ENCODE data around the gene COX7A2L.
"Not testable (repeated sequence)": the region's sequence is repeated elsewhere in the genome, so short reads cannot be mapped to it uniquely, and the experiment has no call there.

The COX7A2L gene

DNA sequence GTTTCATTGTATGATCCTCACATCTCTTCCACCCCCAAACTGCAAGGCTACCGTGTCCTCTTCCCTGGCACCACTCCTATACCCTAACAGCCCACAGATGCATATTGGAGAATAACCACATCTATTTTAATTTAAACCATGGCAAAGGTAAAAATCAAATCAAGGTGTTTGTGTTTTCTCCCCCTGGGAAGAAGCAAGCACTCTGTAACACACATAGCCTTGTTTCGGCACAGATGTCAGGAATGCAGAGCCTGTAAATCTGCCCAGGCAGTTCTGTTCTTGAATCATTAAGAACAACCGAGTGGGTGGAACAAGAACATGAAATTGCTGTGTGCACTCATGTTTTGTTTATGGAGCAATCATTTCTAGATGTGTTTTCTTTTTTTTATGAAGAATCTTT is 6.8 kb upstream of the COX7A2L start:
- peak; percentile 21 for DNase-seq (ENCODE audit: low read depth)

DNA sequence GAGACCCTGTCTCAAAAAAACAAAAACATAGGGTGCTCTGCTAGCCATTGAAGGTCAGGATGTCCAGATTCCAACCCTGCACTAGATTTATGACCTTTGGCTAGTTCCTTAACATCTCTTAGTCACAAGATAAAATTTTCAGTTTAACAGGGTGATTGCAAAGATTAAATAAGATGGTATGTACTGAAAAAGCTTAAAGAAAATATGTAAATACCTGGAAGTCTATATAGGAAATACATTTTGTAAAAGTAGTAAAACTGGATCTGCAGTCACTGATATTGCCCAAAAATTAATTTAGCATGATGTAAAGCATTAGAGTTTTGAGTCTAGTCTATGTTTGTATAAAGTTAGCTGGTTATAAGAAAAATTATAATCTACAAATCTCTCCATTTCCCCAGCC is 5.4 kb upstream of the COX7A2L start:
- DNase-seq (ENCODE audit: low read depth): no peak

DNA sequence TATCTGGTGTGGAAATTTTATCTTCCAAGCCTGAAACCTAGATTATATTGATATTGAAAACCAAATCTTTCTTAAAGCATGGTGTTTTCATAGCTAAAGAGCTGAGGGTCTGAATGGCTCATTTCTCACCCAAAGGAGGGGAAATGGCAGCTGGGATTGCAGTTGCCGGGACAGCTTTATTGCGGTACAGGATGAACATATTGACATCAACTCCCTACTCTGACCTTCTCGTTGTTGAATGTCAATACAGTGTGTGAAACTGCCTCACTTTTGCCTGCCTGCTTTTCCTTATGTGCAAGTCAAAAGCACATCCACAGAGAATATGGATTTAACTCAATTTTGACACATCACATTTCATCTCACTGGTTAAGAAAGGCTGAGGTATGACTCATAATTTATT is 3.6 kb upstream of the COX7A2L start:
- DNase-seq (ENCODE audit: low read depth): no peak

DNA sequence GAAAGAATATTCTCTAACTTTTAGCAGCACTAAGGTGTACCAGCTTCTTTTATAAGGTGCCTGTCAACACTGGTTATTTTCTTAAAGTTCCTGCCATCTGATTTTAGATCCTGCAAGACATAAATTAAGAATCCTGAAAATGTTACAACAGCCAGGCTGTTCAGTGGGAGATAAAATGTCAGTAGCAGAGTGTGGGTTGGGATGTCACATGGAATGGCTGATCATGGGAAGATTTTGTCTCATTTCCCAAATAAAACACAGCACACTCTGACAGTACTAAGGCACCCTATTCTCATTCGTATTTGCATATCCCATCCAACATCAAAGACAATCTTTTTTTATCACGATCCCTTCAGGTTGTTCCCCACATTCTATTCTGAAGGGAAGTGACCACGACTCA is 2.4 kb upstream of the COX7A2L start:
- DNase-seq (ENCODE audit: low read depth): no peak

DNA sequence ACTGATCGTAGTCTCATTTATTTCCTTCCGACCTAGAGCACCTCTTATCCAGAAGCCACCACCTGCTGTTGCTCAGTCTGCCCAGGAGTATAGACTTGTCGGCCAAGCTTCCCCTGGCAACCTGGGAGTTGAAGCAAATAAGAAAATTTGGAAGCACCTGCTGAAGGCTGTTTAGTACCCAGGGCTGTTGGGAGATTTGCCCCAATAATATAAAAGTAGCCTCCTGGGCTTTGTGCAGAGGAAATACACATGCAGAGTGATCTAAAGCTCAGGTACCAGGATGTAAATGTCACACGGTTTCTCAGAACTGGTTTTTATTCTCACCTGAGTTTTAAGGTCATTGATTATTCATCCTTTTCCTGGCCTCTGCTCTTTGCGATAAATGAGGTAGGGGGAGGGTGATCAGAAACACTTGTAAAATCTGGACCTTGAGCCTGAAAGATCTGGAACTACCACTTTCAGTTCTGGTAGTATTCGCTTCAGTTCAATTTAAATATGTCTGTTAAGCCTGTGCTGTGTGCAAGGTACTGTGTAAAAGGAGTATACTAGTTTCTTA is 789 bp upstream of the COX7A2L start:
- DNase-seq (ENCODE audit: low read depth): no peak

DNA sequence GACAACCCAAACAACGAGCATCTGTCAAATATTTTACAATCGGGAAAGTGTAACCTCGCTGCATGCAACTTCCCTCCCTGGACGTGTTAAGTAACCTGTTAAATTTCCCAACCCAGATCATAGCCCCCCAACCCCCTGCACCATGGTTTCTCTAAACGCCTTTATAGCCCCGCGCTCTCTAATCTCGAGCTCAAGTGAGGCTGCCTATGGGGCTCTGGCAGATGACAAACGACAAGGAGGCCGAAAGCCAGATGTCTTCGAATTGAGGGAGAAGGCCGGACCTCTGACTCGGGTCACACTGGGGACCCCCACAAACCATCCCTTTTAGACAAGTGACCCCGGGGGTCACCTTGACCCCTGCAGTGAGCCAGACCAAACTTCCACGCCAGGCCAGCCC is 526 bp downstream of the COX7A2L start:
- DNase-seq (ENCODE audit: low read depth): no peak

DNA sequence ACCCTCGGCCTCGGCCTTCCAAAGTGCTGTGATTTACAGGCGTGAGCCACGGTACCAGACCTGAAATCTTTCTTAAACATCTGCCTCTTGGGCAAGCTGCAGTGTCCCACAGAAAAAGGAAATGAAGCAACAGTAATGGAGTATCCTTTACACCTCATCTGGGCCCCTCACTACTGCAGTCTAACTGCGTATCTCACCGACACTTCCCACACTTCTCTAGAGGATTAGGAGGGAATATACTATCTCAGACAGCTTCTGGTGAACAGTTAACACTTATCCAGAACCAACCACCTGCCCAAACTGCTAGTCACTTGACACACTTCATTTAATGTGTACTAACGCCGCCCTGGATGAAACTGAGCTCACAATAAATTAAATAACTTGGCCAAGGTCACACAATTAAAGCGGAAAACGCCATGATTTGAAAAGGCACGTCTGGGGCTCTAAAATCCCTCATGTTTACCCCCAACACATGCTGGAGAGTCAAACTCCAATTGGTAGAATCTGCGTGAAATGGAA is 993 bp downstream of the COX7A2L start:
- DNase-seq (ENCODE audit: low read depth): peak; percentile 54

DNA sequence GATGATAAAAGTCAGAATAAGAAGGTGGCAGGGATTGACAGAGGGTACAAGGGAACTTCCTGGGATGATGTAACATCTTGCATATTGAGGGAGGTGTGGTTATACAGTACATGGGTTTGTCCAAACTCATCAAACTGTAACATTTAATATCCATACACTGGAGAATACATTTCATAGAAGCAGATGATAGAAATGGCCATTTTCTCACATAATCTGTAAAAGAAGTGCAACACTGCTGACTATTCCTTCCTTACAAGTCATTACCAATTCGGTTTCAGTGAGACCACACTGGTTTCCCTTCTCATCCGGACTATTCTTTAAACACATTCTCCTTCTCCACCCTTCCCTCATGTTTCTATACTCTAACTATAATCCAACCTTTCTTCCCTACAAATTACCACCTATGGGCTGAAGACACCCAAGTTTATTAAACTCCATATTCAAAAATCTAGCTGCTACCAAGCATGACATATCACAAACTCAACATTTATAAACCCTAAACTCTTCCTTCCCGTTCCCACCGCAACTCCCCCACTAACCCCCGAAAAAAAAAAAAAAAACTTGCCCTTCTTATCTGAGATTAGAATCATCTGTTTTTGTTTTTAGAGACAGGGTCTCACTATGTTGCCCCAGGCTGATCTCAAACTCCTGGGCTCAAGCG is 1.6 kb downstream of the COX7A2L start:
- DNase-seq (ENCODE audit: low read depth): peak; percentile 33

DNA sequence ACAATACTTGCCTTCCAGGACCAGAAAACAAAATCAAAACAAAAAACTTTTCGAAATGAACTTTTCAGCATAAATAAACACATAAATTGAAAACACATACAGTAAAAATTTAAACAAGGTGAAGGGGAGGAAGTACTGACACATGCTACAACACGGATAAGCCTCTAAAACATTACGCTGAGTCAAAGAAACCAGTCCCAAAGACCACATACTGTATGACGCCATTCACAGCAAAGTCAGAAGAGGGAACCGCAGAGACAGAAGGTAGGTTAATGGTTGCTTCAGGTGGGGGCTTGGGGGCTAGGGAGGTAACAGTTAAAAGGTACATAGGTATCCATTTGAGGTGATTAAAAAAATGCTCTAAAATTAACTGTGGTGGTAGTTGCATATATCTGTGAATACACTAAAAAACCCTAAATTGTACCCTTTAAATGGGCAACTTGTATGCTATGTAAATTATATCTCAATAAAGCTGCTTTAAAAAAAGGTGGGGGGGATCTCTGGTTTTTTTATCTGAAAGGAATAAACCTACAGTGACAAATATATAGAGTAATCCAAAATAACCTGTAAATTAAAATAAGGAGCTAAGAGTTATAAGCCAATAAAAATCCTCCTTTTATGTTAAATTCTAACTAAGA is 7.1 kb downstream of the COX7A2L start:
- DNase-seq (ENCODE audit: low read depth): peak; percentile 35

DNA sequence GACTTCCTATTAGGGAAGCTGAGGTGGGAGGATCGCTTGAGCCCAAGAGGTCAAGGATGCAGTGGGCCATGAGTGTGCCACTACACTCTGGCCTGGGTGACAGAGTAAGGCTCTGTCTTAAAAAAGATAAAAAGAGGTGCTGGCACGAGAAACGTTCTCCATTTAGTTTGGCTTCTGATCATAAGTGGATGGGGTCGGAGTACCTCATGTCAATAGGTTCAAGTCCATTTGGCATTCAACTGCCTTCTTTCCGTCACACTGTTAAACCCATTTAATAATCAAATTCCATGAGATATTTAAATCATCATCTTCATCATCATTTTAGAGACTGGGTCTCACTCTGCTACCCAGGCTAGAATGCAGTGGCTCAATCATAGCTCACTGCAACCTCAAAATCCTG is 9.2 kb downstream of the COX7A2L start:
- DNase-seq (ENCODE audit: low read depth): no peak

DNA sequence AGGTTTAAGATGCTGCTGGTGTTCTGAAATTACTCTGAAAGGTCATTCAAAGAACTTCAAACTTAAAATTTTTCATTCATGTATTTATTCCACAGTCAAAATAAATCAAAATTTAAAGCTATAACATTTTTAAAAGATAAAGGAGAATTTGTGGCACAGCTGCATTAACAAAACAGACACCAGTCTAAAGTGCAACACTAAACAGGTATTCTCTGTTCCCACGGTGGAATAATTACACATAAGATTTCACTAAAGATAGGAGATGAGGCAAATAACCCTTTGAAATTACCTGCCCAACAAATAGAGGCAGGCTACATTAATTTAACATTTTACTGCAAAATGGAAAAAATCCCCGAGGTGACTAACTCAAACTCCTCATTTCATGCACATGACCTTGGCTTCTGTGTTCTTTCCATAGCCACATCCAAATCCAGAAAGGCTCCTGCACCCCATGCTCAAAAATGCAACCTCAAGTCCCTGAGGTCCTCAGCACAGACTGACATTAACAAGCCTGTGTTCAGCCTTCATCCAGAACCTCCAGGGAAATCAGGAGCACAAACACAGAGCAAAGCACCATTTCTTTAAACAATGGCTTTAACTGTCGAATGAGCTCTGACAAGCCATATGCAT is 10.5 kb downstream of the COX7A2L start:
- DNase-seq (ENCODE audit: low read depth): no peak

DNA sequence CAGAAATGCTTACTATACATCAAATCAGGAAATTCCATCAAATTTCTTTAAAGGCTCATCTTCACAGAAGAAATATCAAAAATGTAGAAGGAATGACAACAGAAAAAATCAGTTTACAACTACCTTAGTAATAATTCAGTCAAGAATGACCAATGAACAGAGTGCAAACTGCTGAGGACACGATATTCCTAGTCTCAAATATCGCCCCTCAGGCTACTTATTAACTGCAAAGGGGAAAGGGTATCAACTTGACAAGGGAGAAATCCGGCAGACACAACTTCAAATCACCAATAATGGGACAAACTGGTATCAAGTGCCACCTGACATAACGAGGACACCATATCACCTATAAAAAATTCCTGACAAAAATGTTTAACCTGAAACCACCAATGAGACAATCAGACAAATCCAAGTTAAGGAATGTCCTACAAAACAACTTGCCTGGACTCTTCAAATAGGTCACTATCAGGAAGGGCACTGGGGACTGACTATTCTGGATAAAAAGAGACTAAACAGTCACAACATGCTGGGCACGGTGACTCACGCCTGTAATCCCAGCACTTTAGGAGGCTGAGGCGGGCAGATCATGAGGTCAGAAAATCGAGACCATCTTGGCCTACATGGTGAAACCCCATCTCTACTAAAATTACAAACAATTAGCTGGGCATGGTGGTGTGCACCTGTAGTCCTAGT is 12.8 kb downstream of the COX7A2L start:
- no peak for DNase-seq (ENCODE audit: low read depth)

DNA sequence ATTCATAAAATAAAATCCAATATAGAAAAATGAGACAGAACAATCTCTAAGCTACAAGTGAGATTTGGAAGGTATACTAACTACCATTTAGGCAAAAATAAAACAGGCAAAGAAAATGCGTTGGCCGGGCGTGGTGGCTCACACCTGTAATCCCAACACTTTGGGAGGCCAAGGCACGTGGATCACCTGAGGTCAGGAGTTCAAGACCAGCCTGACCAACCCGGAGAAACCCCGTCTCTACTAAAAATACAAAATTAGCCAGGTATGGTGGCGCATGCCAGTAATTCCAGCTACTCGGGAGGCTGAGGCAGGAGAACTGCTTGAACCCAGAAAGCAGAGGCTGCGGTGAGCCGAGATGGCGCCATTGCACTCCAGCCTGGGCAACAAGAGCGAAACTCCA is 13.5 kb downstream of the COX7A2L start:
- not testable (repeated sequence) for DNase-seq (ENCODE audit: low read depth)

DNA sequence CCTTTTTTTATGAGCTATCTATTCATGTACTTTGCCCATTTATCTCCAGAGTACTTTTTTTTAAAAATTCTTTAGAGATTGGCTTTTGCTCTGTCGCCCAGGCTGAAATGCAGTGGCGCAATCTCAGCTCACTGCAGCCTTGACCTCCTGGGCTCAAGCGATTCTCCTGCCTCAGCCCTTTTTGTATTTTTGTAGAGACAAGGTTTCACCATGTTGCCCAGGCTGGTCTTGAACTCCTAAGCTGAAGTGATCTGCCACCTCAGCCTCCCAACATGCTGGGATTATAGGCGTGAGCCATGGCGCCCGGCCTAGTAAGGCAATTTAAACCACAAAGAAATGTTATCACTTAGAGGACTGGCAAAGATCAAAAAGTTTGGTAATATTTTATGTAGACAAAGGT is 14.2 kb downstream of the COX7A2L start:
- DNase-seq (ENCODE audit: low read depth): not testable (repeated sequence)

DNA sequence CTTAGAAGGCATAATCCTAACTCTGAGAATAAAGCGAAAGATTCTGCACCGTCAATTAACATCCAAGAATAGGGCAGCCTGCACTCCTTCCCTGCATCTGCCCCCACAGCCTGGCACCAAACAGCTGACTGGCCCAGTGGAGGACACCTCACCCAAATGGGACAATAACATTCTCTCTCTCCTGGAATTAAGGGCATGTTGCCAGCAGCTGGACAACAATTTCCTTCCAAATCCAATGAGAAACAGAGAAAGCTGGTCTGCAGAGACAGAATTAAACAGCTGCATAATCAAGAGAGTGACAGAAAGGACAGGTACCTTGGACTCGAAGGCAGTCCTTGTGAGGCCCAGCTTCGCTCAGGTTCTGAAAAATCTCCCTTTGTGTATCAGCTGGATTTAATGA is 15.0 kb downstream of the COX7A2L start:
- peak; percentile 15 for DNase-seq (ENCODE audit: low read depth)

DNA sequence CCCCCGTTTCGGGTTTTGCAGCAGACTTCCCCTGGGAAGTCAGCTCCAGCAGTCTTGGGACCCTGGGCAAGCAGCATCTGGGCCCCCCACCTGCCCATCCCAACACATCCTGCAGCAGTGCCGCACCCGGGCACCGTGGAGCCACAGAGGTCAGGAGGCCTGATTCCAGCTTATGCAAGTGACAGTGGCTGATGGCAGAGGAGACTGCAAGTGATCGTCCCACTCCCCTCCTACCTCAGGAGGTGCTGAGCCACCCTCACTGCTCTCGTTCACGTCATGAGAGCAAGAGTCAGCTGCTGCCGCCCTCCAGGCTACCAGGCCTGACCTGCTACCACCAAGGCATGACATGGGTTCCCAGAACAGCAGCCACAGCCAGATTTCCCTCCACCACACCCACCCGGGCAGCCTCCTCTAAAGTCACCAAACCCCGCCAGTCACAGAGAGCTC is 18.2 kb downstream of the COX7A2L start:
- no peak for DNase-seq (ENCODE audit: low read depth)

DNA sequence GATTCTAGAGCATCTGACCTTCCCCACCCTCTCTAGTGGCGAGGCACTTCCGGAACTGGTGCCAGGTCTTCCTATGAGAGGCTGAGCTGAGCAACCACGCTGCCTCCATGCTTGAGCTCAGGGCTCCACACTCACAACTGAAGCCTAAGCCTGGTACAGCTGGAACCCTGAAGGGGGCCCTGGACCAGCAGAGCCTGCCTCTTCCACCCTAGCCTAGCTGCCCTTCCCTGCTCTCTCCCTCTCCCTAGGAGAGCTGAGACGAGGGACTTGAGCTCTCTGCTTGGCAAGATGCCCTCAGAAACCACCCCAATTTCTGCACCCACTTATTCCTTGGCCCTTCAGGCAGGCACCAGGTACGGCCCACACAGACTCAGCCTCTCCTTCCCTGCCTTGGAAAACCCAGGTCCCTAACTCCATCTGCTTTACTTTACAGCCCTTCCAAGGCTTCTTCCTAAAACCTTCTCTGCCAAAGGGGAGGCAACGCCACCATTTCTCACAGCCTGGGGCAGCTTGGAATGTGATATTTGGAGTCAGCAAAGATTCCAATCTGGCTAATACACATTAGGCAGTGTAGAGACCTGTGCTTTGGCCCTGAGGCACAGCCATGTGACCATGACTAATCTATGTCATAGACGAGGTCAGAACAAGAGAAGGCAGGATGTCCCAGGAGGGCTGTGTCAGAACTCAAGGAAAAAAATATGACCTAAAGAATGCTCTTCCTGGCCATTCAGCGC is 18.8 kb downstream of the COX7A2L start:
- DNase-seq (ENCODE audit: low read depth): peak; percentile 96

DNA sequence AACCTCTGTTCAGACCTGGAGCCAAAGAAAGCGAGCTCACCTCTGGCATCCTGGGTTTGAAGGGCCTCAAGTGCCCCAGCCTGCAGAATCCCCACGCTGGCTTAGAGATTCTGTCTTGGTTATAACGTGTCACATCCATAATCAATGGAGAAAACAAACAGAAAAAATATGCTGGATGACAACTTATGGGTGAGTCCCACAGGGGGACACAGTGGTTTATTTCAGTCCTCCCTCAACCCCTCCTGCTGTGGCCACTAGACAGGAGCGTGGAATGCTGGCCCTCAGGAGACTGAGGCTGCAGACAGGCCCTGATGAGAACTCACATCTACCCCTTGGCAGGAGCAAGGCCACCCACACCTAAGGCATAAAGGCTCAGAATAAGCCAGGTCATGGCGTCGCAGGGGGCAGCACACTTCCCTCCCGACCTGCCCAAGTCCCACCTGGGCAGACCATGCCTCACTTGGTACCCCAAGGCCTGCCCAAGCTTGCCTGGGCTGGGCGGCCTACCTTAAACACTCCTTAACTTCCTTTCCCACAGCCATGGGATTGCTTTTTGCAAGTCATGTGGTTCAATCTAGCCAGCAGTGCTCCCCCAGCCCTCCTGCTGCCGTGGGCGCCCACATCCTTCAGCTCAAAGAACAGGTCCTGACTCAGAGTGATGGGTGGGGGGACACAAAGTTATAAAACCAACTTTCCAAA is 19.9 kb downstream of the COX7A2L start:
- no peak for DNase-seq (ENCODE audit: low read depth)

DNA sequence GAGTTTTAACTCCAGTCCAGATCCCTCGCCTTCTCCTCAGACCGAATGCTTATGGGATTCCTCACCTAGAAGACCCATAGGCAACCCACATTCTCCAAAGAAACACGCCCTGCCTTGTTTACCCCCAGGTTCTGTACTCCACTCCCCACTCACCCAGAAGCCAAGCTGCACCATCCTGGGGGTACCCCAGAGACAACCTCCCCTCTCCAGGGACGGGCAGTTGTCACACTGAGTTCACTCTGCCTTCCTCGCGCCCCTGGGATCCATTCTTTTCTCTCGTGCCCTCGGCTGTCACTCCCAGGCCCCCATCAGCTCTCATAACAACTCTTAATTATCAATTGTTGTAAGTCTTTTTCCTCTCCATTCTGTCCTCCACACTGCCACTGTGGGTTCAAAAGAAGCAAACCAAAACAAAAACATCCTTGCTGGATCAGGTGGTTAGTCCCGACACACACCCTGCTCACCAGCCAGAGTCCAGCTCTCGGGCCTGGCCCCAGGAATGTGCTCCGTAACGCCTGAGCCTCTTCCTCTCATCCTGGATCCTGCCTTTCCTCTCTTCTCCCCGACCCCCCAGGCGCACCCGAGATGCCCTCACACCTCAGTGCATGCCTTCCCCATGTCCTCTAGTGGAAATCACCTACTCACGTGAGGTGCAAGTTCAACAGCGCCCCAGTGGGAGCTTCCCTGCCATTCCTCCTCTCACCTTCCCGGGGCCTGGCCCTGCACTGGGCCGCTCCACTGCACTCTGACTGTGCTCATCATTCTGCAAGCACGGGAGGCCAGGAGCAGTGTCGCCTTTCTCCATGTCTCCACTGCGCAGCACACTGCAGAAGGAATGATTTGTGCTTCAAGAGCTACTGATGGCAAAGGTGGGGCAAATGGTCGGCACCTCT is 20.7 kb downstream of the COX7A2L start:
- DNase-seq (ENCODE audit: low read depth): no peak

Data from EH (cell line).